GM21528 (cell line): ENCODE measurements around the gene NBPF14.
"Not testable (repeated sequence)": the region's sequence is repeated elsewhere in the genome, so short reads cannot be mapped to it uniquely, and the experiment has no call there.

ENCODE experiments used
- ATAC-seq: cut with Tn5 transposase; IDR thresholded peaks from one replicate; pipeline ENCODE4 v1.9.1; 2021; ENCODE audit warnings: mild to moderate bottlenecking, moderate library complexity; ENCODE audit not compliant: unreplicated experiment, low FRiP score

Gene NBPF14

DNA sequence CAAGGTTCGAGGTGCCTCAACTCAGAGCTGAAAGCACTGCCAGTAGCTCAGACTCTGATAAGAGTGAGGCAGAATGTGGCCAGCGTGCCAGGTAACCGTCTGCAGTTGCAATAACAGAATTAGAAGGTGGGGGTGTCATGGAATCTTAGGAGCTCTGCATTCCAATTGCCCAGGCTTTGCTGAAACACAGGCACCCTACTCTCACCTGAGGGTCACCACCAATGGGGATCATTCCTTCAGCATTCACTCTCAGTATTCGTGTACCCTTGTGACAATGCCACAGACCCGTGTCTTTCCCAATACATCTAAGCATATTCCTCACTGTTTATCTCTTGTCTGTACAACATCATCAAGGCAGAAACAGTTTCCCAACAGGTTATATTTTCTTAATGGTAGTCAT, at the start of gene NBPF14:
TSS of gene NBPF14 (minus strand) at position 101 of the 400 bp plus-strand sequence. CDS start 294 bp downstream, outside the sequence.
- ATAC-seq: not testable (repeated sequence)

DNA sequence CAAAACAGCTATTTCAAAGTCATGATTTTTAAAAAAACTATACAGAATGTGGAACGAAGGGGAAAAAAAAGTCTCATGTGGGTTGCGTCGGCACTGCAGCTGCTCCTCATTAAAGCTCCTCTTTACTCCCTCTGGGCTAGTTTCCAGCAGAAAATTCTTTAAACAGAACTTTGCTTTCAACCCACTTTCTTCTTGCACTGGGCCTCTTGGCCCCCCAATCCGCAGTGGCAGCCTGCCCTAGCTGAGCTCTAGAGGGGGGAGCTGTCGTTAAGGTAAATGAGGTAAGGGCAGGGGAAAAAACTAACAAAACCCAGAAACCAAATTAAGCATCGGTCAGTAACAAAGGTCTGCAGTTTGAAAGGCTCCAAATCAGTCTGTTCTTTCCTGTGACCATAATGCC, 29.6 kb upstream of the NBPF14 start:
- ATAC-seq: not testable (repeated sequence)

DNA sequence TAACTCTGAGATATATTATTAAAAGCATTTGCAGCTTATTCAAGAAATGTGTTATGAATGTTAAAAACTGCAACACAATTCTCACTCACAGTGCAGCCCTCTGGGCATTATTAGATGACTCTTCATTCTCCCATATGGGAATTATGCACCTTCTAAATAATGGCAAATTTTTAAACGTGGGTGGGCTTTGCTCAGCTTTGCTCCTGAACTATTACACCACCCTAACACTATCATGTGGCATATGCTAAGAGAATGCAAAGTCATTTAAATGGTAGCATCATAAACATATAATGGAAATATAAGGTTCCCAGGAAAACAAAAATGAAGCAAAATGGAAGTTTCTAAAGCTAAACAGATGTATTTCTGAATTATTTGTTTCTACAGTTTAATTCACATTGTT, 22.4 kb upstream of the NBPF14 start:
- ATAC-seq: not testable (repeated sequence)

GRCh38 chr1:148605266-148605665, 9.5 kb upstream of the NBPF14 start:
- not testable (repeated sequence) for ATAC-seq

DNA sequence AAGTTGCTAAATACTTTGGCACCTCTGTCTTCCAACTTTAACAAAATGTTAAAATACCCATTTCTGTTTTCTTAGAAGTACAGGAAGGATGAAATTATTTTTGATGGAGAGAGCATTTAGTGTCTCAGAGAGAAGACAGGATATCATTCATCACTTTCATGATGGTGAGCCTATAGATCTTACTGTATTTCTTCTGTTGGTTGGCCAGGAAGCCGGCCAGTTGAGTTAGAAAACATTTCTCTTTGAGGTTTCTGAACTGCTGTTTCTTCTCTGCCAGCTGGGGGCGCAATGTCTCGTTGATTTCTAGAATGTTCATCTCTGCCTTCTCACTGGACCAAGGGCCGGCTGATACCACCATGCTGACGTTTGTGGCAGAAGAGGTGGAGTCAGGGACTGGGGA, 451 bp downstream of the NBPF14 start:
- not testable (repeated sequence) for ATAC-seq

DNA sequence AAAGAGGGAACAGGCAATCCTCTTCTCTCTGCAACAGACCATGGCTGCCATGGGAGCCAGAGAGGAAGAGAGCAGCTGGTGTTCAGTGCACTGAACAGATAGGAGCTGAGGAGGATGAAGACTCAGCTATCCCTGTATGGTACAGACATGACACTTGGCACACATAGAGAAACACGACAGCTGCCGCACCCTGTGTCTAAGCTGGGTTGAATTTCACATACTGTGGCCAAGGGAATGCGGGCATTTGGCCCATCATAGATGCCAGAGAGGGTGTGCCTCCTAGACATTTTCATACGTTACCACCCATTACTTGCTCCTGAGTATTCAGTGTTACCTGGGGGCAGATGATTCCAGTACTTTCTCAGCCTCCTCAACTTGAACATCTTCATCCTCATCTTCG, 4.7 kb downstream of the NBPF14 start:
- ATAC-seq: not testable (repeated sequence)

DNA sequence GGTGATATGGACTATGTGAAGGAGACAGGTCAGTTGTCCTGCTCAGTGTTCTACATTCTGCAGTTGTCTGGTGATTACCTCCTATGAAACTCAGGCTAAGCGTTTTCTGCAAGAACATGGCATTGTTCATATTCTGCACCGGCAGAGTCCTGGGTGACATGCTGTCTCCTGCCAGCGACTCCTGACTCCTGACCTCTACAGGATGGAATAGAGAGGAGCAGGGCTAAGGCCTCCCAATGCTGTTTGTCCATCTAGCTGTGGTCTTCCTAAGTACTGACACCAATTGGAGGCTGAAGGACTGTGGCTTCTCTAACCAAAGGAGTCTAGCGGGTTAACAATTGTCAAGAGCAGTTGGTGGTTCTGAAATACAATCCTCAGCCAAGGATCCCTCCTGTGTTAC, 63.7 kb downstream of the NBPF14 start:
- ATAC-seq: not testable (repeated sequence)

- not testable (repeated sequence) for ATAC-seq
Observed at GRCh38 chr1:148529101-148529567, 66.7 kb downstream of the NBPF14 start.

GRCh38 chr1:148528591-148528990, 67.2 kb downstream of the NBPF14 start:
- not testable (repeated sequence) for ATAC-seq

DNA sequence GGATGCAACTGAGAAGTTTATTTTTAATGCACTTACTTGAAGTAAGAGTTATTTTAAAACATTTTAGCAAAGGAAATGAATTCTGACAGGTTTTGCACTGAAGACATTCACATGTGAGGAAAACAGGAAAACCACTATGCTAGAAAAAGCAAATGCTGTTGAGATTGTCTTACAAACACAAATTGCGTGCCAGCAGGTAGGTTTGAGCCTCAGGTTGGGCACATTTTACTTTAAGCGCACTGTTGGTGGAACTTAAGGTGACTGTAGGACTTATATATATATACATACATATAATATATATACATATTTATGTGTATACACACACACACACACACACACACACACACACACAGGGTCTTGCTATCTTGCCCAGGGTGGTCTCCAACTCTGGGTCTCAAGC, 69.2 kb downstream of the NBPF14 start:
- ATAC-seq: not testable (repeated sequence)

GRCh38 chr1:148523205-148524144, 72.3 kb downstream of the NBPF14 start:
- not testable (repeated sequence) for ATAC-seq

GRCh38 chr1:148522561-148523204, 73.1 kb downstream of the NBPF14 start:
- ATAC-seq: peak; percentile 87

GRCh38 chr1:148522072-148522471, 73.7 kb downstream of the NBPF14 start:
- peak; percentile 46 for ATAC-seq

GRCh38 chr1:148514310-148514709, 81.5 kb downstream of the NBPF14 start:
- ATAC-seq: not testable (repeated sequence)

- ATAC-seq: not testable (repeated sequence)
Observed at GRCh38 chr1:148512571-148513184, 83.1 kb downstream of the NBPF14 start.

DNA sequence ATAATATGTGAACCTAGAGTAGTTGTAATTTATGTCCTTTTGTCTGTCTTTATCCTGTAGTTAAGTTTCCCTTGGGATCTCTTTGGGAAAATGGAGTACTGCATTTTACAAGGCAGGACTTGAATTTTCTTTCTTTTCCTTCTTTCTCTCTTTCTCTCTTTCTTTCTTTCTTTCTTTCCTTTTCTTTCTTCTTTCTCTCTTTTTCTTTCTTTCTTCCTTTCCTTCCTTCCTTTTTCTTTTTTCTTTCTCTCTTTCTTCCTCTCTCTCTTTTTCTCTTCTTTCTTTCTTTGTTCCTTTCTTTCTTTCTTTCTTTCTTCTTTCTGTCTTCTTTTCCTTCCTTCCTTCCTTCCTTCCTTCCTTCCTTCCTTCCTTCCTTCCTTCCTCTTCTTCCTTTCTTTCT, 101.9 kb downstream of the NBPF14 start:
- ATAC-seq: not testable (repeated sequence)

DNA sequence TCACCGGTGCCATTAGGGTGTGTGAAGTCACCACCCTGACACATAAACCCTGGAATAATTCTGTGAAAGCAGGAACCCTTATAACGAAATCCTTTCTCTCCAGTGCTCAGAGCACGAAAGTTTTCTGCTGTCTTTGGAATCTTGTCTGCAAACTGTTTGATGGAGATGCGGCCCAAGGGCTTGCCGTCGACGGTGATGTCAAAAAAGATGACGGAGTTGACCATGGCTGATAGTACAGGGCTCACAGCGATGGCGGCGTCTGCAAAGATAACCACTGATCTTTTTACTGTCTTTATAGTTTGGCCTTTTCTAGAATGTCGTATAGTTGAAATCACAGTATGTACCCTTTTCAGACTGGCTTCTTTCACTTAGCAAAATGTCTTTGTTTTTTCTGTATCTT, 112.8 kb downstream of the NBPF14 start, which contains the start of gene PPIAL4G:
TSS of gene PPIAL4G (minus strand) at position 274 of the 400 bp plus-strand sequence. CDS start at position 224, 50 bp downstream.
- ATAC-seq: not testable (repeated sequence)
